ENCODE measurements around the gene NUB1.
"Not testable (repeated sequence)": the region's sequence is repeated elsewhere in the genome, so short reads cannot be mapped to it uniquely, and the experiment has no call there.

NUB1 gene

GRCh38 chr7:151301471-151302462 is 39.8 kb upstream of the NUB1 start:
- no peak for DNase-seq (ENCODE audit: low read depth)
- no peak for TF ChIP-seq CTCF (IDR thresholded peaks at IDR 0.05; ENCODE audit: control insufficient read depth, insufficient read depth, low read depth, low read length, missing control alignments)
- no peak overlapping the region for H3K4me3 ChIP-seq (ENCODE audit: control insufficient read depth, low read depth, low read length)

- H3K4me3 ChIP-seq (ENCODE audit: control insufficient read depth, low read depth, low read length); DNase-seq (ENCODE audit: low read depth): not testable (repeated sequence)
These were observed 37.4 kb upstream of the NUB1 start for GRCh38 chr7:151304251-151304650.

- TF ChIP-seq CTCF (IDR thresholded peaks at IDR 0.05; ENCODE audit: control insufficient read depth, insufficient read depth, low read depth, low read length, missing control alignments) = no peak
- no peak overlapping the region for H3K4me3 ChIP-seq (ENCODE audit: control insufficient read depth, low read depth, low read length)
- DNase-seq (ENCODE audit: low read depth) = no peak
These were observed 36.8 kb upstream of the NUB1 start for GRCh38 chr7:151304856-151305255.

- H3K4me3 ChIP-seq (ENCODE audit: control insufficient read depth, low read depth, low read length) = no peak overlapping the region
- TF ChIP-seq CTCF (IDR thresholded peaks at IDR 0.05; ENCODE audit: control insufficient read depth, insufficient read depth, low read depth, low read length, missing control alignments) = no peak
- no peak for DNase-seq (ENCODE audit: low read depth)
These were observed 35.2 kb upstream of the NUB1 start for GRCh38 chr7:151306374-151306773.

GRCh38 chr7:151306860-151307259 is 34.8 kb upstream of the NUB1 start:
- TF ChIP-seq CTCF (IDR thresholded peaks at IDR 0.05; ENCODE audit: control insufficient read depth, insufficient read depth, low read depth, low read length, missing control alignments) = no peak
- no peak for DNase-seq (ENCODE audit: low read depth)
- H3K4me3 ChIP-seq (ENCODE audit: control insufficient read depth, low read depth, low read length) = no peak overlapping the region

- DNase-seq (ENCODE audit: low read depth) = no peak
- no peak overlapping the region for H3K4me3 ChIP-seq (ENCODE audit: control insufficient read depth, low read depth, low read length)
- TF ChIP-seq CTCF (IDR thresholded peaks at IDR 0.05; ENCODE audit: control insufficient read depth, insufficient read depth, low read depth, low read length, missing control alignments) = no peak
These were observed 34.1 kb upstream of the NUB1 start for GRCh38 chr7:151307536-151307935.

- no peak for TF ChIP-seq CTCF (IDR thresholded peaks at IDR 0.05; ENCODE audit: control insufficient read depth, insufficient read depth, low read depth, low read length, missing control alignments)
- no peak for DNase-seq (ENCODE audit: low read depth)
- no peak overlapping the region for H3K4me3 ChIP-seq (ENCODE audit: control insufficient read depth, low read depth, low read length)
These were observed 33.4 kb upstream of the NUB1 start for GRCh38 chr7:151308256-151308655.

Measured in AG09309 (cell line).